EL (cell line): ENCODE measurements around the gene CDH2.

Experiments used
- DNase-seq: peaks from one replicate; pipeline ENCODE4 v3.0.0-alpha.2; 2016

The CDH2 gene

DNA sequence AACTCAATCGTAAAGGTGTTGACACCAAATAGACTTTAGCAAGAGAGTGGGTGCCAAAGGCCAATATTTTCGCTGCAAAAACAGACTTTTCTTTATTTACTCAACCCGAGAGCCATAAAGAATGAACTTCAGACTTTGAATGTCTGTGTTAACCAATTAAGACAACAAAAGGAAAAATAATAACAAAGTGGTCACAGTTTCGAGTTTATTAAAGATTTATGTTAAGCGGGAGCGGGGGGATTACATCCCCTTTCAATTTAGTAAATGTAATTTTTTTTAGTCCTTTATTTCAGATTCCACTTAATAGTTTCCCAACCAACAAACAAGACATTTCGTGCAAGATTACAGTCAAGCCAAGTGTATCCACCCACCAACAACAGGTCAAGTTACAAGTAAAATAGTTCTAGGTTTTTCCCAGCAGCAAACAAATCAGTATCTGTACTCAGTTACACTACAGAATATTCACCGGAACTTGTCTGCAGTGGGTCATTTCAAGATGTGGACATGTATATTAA is 9.0 kb downstream of the CDH2 start:
- DNase-seq: no peak

DNA sequence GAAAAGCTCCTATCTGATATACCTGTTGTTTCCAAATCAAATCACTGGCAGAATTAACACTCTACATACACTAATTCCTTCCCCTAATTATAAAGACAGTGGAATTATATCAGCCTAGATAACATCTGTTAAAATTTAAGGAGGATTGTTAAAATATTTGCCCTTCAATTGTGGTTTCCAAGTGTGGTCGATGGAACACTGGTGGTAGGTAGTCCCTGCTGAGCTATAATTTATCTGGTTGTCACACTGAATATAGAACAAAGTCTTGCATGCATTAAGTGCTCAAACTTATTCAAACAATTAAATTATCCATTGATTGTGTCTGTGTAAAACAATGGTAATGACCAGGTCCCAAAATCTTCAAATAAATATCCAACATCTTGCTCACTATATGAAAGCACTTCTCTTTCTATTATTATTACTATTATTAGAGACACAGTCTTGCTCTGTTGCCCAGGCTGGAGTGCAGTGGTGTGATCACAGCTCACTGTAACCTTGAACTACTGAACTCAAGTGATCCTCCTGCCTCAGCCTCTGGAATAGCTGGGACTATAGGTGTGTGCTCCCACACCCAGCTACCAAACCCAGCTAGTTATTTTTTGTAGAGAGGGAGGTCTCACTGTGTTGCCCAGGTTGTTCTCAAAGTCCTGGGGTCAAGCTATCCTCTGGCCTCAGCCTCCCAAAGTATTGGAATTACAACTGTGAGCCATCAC is 12.0 kb downstream of the CDH2 start:
- no peak for DNase-seq

DNA sequence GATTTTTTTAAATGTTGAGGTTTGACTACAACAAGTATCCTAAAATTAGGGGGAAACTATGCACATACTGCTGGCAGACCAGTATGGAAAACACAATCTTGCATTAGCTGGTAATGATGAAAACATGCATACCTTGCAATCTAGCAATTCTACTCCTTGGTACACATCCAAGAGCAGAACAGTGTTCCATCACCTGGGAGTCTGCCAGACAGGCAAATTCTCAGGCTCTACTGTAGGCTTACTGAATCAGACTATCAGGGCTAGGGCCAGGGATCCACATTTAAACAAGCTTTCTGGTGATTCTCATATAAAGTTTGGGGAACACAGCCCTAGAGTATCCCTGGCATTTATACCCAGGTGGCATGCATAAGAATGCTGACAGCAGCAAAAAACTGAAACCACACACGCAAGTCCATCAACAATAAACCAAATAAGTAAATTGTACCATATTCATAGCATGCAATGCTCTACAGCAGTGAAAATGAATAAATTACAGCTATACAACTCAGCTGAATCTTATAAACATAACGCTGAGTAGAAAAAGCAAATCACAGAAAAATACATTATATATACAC is 13.6 kb downstream of the CDH2 start:
- DNase-seq: peak; percentile 65

DNA sequence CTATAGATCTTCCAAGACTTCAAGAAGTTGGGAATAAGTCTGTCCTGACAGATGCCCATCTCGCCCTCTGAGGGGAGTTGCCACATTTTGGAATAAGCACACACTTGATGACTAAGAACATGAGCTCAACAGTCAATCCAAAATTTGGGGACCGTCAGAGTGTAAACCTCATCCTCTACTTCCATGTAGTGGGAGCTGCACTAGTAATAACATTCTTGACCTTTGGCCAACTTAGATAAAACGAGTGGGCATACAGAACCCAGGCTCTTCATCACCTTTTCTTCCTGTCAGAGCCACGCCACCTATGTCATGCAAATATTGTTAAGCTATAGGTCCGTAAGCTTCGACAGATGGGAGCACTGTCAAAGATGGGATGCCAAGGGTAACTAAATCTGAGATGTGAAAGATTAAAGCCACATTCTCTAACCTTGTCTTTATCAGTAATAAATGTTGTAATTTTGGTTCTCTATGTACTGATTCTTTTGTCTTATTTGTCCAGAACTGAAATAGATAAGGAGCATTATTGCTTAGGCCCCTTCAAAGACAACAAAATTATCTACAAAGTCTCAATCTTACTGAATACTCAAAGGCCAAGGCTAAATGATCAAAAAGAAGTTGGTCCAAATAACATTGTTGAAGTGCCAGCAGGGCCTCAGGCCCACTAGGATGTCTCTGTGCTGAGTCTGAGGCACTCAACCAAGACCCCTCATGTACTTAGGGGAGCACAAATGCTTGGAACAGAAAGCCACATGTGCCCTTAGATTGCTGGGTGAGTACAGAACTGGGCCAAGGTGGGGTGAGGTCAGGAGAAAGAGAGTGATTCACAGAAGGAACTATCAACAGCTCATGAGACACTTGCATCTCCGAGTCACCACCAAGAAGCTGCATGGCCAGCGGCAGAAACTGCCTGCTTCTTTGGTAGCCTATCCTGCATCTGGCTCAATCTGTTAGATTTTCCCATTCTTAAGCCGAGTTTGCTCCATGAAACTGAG is 15.0 kb downstream of the CDH2 start:
- peak; percentile 70 for DNase-seq

DNA sequence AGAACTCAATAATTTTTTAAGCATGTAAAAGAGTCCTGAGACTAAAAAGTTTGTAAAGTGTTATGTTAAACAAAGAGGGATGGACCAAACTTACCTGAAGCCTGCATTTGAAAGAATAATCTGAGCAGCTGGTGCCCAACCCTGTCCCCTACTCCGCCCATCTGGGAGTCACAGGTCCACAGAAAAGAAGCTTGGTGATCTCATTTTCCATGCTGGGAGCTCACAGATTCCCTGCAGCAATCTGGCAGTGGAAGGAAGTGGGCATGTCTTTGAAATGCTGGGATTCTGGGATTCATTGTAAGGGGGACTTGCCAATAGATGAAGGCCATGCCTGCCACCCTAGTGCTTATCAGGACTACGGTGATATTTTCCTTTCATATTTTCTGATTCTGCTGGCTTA is 17.9 kb downstream of the CDH2 start:
- peak; percentile 57 for DNase-seq

DNA sequence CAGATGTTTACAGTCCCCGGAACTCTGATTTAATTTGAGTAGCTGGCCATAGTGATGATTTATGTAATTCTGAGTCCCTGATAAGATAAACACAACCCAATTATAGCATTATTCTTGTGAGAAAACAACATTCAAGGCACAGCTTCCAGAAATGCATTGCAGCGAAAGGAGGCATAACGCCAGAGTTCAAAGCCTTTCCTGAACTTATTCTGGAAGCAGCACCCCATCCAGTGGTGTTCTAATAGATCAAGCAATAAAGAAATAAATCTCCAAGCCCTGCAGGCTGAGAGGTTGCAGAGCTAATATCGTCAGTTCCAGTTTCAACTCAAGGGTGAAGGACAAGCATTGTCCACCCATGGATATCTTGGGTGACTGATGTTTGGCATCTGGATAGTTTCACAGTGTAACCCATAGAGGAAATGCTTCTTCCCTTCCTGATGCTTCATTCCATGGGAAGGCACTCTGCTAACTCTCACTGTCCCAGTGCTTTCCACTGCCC is 18.8 kb downstream of the CDH2 start:
- DNase-seq: no peak

DNA sequence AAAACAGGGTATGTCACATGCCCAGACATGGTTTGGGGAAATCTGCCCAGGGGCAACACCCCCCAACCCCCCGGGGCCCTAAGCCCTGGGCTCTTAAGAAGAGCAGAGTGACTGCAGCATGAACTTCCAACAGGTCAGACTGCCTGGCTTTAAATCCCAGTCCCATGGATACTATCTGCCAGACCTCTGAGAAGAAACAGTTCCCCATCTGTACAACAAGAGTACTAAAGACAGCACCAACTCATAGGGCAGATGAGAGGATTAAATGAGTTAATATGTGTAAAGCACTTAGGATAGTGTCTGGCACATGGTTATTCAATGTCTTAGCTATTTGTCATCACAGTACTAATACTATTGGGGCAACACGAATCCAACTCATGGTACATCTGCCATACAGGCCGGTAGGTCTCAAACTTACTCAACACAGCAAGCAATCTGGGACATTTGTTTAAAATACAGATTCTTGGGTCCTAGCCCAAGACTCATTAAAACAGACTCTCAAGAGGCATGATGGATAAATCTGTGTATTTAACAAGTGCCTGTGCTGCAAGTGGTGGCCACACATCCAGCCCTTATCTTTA is 23.4 kb downstream of the CDH2 start:
- peak; percentile 16 for DNase-seq

DNA sequence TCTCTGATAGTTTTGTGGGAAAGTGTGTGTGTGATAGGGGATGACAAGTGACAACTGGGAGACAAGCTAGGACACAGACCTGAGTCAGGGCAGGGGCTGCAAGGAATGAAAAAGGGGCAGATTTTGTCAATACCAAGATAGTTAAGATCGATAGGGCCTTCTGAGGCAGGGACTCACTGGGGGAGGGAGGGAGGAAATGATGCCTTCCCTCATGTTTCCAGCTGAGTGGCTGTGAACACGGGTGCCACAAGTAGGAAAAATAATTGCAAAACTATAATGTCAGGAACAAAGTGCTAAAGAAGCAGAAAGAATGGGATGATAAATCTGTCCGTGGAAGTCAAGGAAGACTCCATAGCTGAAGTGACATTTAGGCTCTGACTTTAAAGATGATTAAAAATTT is 24.2 kb downstream of the CDH2 start:
- DNase-seq: no peak

DNA sequence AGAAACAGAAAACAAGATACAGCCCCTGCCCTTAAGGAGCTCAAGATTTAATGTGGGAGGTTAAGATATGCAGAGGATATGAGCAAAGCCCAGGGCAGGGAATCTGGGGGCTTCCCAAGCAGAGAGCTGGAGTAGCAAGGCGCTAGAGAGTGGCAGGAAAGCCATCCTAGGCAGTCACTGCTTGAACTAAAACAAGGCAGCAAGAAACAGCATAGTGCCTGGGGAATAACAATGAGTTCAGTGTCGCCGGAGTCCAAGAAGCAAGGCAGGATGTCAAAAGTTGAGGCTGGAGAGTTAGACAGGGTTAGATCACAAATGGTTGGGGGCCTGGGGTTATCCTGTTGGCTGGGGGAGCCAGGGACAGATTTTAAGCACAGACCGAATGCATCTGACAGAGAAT is 24.6 kb downstream of the CDH2 start:
- DNase-seq: no peak

DNA sequence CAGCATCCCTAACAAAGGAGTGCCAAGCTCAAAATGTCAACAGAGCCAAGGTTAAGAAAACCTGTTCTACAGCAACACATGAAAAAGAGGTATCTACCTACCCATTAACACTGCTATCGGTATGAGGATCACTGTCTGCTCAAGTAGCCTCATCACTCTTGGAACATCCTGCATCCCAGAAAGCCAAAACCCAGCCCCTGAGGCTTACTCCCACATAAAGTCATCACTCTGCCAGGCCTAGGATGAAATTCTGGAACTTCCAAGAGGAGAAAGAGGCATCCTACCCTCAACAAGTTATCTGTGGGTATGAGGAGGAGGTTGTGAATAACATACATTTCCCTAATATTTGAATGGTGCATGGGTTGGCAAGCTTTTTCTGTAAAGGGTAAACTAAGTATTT is 25.5 kb downstream of the CDH2 start:
- no peak for DNase-seq

DNA sequence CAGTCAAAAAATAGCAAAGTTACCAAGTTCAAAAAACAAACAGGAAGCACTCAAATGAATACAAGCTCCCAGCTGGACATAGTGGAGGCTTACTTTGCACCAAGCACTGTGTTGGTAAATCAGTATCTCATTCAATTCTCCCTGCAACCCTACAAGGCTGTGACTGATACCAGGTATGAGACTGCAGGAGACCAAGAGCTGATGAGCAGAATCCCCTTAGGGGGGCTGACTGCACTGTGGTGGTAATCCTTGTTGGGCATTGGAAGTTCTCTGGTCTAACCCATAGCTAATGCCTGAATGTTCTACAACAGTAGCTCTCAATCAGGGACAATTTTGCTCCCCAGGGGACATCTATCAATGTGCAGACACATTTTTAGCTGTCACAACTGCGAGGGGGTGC is 26.0 kb downstream of the CDH2 start:
- no peak for DNase-seq

DNA sequence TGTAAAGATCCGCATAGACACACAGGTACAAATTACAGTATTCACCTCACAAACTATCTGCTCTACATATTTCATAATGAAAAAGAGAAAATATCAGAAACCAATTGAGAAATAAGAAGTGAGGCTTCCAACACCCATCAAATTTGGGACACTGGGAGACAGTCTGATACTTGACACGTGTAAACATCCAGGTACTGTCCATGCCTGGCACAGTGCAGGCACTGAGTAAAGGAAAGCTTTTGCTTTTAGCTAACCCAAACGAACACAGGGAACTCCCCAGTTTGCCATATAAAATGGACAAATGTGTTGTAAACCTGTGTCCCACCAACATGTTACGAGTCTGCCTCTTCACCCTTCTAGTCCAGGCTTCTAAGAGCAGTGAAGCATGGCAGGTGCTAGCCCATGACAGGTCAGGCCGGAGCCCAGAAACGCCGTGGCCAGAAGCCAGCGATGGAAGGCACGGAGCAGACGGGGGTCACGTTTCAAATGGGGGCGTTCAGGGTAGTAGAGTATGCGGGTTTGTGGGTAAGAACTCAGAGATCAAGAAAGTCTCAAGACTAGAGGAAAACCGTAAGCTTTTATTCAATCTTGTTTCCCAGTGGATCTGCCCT is 27.0 kb downstream of the CDH2 start:
- no peak for DNase-seq

DNA sequence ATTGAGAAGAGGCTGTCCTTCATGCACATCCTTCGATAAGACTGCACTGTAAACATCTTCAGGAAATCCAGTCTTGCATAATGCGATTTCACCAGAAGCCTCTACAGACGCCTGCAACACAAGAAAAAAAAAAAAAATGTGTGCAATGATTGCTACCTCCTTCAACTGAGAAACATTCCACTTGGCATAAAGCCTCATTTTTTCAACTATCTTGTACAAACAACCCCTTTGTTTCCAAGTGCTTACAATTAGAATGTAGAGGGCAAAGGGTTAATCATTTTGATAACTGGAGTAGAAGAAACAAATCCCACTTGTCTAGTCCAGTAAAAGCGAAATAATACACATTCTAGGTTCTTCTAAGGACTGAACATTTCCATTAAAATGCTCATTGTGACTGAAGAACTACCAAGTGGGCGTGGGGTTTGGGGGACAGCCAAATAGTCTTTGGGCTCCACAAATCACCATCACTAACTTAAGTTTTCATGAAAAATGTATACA is 29.2 kb downstream of the CDH2 start:
- no peak for DNase-seq

DNA sequence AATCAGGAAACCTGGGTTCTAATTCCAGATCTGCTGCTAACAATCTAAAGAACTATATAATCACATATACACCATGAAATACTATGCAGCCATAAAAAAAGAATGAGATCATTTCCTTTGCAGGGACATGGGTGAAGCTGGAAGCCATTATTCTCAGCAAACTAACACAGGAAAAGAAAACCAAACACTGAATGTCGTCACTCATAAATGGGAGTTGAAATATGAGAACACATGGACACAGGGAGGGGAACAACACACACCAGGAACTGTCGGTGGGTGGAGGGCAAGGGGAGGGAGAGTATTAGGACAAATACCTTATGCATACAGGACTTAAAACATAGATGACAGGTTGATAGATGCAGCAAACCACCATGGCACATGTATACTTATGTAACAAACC is 33.2 kb downstream of the CDH2 start:
- no peak for DNase-seq

DNA sequence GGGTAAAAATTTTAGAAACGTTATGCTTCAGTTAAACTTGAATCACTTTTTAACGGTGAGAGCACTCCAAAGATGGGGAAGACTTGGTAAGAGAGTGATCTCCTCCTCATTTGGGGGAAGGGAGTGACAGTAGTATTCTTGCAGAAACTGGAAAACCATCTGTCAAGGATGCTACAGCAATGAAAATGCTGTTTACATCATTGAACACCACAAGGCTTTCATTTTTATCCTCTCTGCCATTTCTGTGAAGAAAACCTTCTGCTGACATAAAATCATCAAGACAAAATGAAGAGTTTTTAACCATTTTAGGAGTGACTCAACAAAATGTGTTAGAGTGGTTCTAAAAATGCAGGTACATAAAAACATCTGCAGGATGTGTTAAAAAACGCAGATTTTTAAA is 38.1 kb downstream of the CDH2 start:
- DNase-seq: no peak

DNA sequence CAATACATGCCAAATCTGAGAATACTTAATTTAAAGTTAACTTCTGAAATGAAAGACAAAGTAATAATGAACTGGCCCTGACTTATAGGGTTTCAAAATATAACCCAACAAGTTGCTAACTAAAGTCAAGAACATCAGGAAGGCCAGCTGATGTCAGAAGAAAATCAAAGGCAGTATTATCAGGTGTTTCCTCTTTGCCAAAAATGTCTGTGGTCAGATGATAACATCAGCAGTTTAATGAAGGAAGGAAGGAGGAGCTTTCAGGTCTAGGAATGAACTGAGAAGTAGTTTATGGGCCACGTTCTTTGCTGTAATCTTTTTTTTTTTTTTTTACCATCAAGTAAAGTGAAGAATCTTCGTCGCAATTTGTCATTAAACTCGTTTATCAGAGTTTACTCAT is 40.9 kb downstream of the CDH2 start:
- no peak for DNase-seq

DNA sequence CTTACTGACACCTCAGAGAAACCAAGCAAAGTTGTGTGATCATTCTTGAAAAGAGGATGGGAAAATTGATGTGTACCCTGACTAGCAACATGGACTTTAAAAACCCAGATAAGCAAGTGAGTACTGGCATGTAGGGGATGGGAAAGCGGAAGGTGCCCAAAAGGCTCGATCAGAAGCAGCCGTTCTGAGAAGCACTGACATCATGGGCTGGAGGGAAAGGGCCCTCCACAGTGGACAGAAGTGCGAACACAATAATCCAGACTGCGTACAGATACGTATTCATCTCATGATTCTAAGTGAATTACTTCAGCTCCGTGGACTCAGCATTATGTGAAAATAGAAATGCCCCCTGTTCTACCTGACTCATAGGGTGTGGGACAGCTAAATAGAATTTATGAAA is 42.2 kb downstream of the CDH2 start:
- DNase-seq: no peak

DNA sequence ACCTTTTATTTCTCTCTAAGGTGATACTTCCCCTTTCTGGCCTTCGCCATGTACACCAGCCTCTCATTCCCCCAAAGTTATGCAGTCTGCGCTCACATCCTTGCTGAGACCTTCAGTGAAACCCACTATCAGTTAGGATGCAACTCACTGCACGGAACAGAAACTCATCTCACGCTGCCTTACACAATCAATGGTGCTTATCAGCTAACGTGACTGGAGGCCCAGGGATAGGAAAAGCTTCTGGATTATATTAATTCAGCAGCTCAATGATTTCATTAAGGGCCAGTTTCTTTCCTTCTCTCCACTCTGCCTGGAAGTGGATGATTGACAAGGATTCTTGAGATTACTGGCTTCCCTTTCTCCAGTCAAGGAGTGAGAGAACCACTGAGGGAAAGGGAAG is 44.8 kb downstream of the CDH2 start:
- DNase-seq: no peak

DNA sequence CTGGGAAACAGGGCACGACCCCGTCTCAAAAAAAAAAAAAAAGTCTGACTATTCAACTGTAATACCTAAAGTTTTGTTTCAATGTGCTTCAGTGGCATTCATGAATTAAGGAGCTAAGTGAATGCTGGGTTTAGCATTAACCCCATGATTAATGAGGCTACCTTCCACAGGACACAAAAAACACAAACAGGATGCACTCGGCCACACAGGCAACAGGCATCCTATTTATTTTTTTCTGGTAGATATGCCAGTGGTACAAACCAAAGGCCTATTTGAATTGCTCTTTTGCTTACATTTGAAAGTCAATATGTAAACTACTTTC is 48.3 kb downstream of the CDH2 start:
- no peak for DNase-seq

DNA sequence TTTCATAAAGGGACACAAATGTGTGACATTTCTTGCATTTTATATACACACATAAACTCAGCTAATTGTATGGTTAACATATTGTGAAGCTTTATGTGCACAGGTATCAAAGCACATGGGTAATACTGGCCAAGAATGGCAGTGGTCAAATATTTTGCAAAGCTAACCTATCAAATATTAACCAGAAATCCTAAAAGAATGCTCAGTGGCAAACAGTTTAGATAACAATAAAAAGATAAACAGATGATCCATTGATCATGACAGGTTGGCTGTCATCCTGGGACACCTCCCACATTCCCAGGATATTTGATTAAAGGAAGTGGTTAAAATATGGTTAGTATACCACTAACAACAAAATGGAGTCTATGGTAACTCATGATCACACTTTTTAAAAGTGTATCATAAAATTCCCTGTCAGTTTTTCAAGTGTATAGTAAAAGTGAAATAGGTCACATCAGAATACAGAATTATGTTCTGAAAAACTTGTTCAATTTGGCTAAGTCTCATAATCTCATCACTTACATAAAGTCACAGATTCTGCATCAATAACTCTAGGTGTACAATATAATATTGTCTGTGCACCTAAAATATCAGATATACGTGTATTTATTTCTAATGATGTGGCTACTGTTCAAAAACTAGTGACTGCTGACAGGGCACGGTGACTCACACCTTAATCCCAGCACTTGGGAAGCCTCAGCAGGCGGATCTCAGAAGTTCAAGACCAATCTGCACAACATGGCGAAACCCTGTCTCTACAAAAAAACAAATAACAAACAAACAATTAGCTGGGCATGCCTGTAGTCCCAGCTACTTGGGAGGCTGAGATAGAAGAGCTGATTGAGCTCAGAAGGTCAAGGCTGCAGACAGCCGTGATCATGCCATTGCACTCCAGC is 48.9 kb downstream of the CDH2 start:
- DNase-seq: peak; percentile 55

DNA sequence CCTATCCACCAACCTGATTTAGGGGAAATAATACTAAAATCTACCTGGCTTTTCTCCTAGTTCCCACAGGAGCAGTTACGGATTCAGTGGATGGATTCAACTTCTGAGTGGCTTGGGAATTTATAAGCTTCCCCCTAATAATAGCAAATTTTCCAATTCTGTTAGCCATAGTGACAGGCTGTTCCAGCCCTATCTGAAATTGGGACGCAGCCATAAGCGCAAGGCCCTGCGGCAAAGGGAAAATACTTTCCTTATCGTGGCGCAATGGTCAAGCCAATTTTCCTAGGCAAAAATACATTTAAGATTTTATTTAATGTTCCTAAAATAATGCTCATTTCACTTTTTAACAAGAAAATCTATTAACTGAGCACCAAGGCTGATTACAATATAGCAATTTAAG is 49.7 kb downstream of the CDH2 start:
- DNase-seq: no peak

DNA sequence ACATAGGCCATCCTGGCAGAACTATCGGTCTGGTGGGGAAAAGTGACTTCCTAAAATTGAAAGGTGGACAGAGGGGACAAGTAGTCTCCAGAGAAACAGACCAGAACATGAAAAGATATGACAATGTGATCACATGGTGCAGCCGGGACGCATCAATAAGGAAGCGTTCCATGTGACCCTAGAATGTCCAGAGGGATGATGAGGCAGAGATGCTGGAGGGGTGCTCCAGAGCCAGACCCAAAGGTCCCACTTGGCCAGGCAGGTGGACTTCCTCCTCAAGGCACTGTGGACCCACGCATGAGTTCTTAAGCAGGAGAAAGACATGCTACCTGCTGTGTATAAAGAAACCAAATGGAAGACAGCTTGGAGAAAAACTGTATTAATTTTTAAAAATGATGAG is 50.2 kb downstream of the CDH2 start:
- DNase-seq: no peak
